ENCODE data around the gene DOK1. TPM values are rescaled to one million over a fixed set of nuclear protein-coding genes. Genes with fewer than 3 reads are reported as not detected.

Gene DOK1
- total RNA-seq, 4 donors from 2014 or later = 22.2 to 34.2 (median 24.2) TPM

GRCh38 chr2:74582184-74582583 lies 27.7 kb downstream of the DOK1 start:
- WGBS, 2 donors = 63 to 67% methylated on average over 2 of the region's 2 CpGs
- H3K9me3 ChIP-seq = no peaks in the 10 kb centered on the region
- H3K27ac ChIP-seq = peak overlapping the region in 1 of 4 donors; percentile 91
- no peak overlapping the region for H3K4me3 ChIP-seq
- TF ChIP-seq EP300 (IDR thresholded peaks at IDR 0.05) (no peak), POLR2A (IDR thresholded peaks at IDR 0.05) (no peak), CTCF (IDR thresholded peaks at IDR 0.05) (no peak)
- no peaks in the 10 kb centered on the region for H3K36me3 ChIP-seq
- no peaks in the 10 kb centered on the region for H3K27me3 ChIP-seq
- DNase-seq (ENCODE audit: low spot score in 2 of 2) = no peak
- H3K4me1 ChIP-seq = peaks cover 0 to 32% (median 10%) of the 10 kb centered on the region in 4 donors

- DNase-seq (ENCODE audit: low spot score in 2 of 2) = no peak
- Histone ChIP-seq H3K9me3 (no peaks in the 10 kb centered on the region), H3K4me1 (peaks cover 0 to 38% (median 10%) of the 10 kb centered on the region in 4 donors), H3K36me3 (no peaks in the 10 kb centered on the region), H3K4me3 (no peak overlapping the region), H3K27ac (peak overlapping the region in 2 of 4 donors; percentile 58 to 91), H3K27me3 (no peaks in the 10 kb centered on the region)
- TF ChIP-seq POLR2A (IDR thresholded peaks at IDR 0.05) = no peak
- TF ChIP-seq EP300 (IDR thresholded peaks at IDR 0.05) = no peak
- TF ChIP-seq CTCF (IDR thresholded peaks at IDR 0.05) = no peak
Measured at GRCh38 chr2:74583504-74583903, 29.0 kb downstream of the DOK1 start.

GRCh38 chr2:74584088-74584645 lies 29.6 kb downstream of the DOK1 start:
- 35 to 48% methylated on average over 2 of the region's 2 CpGs for WGBS, 2 donors
- TF ChIP-seq POLR2A (IDR thresholded peaks at IDR 0.05) = no peak
- TF ChIP-seq CTCF (IDR thresholded peaks at IDR 0.05) = no peak
- TF ChIP-seq EP300 (IDR thresholded peaks at IDR 0.05) = no peak

GRCh38 chr2:74585406-74586185 lies 31.1 kb downstream of the DOK1 start:
- peak; percentile 21 to 33 for DNase-seq (ENCODE audit: low spot score in 2 of 2)
- H3K4me3 ChIP-seq = no peak overlapping the region
- H3K4me1 ChIP-seq = peaks cover 0 to 38% (median 10%) of the 10 kb centered on the region in 4 donors
- peaks cover 0 to 10% of the 10 kb centered on the region in 2 donors for H3K27me3 ChIP-seq
- H3K9me3 ChIP-seq = no peaks in the 10 kb centered on the region
- 49 to 50% methylated on average over 4 of the region's 4 CpGs for WGBS, 2 donors
- TF ChIP-seq CTCF (IDR thresholded peaks at IDR 0.05) = no peak
- TF ChIP-seq EP300 (IDR thresholded peaks at IDR 0.05) = no peak
- no peak for TF ChIP-seq POLR2A (IDR thresholded peaks at IDR 0.05)
- H3K36me3 ChIP-seq = no peaks in the 10 kb centered on the region
- H3K27ac ChIP-seq = peak overlapping the region in 1 of 4 donors; percentile 3

More at GRCh38 chr2:74584088-74584645, 29.6 kb downstream of the DOK1 start:
- DNase-seq (ENCODE audit: low spot score in 2 of 2) = no peak
- Histone ChIP-seq H3K9me3 (no peaks in the 10 kb centered on the region), H3K4me1 (peaks cover 0 to 38% (median 10%) of the 10 kb centered on the region in 4 donors), H3K4me3 (no peak overlapping the region), H3K36me3 (no peaks in the 10 kb centered on the region), H3K27ac (peak overlapping the region in 2 of 4 donors; percentile 58 to 78), H3K27me3 (no peaks in the 10 kb centered on the region)

GRCh38 chr2:74587664-74588277 lies 33.3 kb downstream of the DOK1 start:
- Histone ChIP-seq H3K4me3 (no peak overlapping the region), H3K4me1 (peaks cover 0 to 34% (median 10%) of the 10 kb centered on the region in 4 donors), H3K9me3 (no peaks in the 10 kb centered on the region), H3K27me3 (peaks cover 2 to 31% of the 10 kb centered on the region in 2 donors), H3K27ac (no peak overlapping the region), H3K36me3 (no peaks in the 10 kb centered on the region)
- TF ChIP-seq POLR2A (IDR thresholded peaks at IDR 0.05) (no peak), CTCF (IDR thresholded peaks at IDR 0.05) (peak; percentile 57 to 76 (median 62)), EP300 (IDR thresholded peaks at IDR 0.05) (peak in 1 of 2 donors; percentile 65)
- 17 to 19% methylated on average over 6 of the region's 6 CpGs for WGBS, 2 donors
- DNase-seq (ENCODE audit: low spot score in 2 of 2) = peak; percentile 45 to 78
